ENCODE data around the gene OSBPL5.

OSBPL5 gene

DNA sequence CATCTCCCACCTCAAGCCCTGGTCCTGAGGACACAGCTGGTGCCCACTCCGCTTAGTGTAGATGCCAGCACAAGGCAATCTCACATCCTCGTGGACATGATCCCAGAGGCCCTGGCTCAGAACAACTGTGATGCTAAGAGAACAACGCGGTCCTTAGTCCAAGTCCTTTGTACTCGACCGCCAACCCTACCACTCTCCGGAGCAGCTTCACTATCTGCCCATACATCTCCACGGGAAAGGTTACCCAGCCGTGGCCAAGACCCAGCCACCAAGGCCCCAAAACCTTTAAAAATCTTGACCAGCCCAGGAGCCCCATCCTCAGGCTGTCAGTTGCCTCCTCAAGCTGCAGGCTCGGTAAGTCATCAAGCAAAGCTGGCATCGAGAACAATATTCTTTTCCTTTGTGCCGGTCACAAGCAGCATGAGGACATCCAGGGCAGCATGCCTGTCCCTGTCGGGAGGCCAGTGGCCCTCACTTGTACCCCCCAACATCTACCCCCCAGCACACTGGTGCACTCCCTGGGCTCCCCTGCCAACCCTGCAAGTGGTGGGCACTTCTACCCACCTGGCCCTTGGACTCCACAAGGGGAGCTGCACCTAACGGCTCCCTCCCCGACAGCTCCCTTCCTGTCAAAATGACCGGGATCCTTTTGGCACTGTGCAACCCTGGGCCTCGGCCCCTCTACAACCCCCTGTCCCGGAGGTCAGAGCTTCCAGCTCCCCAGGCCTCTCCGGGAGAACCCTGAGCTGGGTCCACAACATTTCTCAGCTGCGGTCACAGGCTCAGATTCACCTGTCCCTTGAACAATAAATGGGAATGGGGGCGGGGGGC is 2.5 kb downstream of the OSBPL5 start:
- DNase-seq = no peak

GRCh38 chr11:3161720-3162409 is 3.2 kb downstream of the OSBPL5 start:
- DNase-seq = no peak

DNA sequence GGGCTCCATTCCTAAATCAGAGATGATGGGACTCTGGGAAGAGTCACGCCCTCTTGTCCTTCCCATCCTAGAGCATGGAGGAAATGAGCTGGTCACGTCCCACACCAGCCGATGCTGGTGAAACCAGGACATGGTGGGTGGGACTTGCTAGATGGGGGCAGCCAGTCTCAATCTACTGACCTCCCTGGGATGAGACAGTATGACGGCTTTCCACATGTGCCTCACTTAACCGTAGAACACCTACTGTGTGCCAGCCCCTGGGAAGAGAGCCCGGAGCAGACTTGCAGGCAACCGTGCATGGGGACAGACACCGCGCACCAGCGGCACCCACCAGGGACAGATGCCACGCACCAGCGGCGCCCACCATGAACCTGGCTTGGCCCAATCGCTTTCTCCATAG is 3.8 kb downstream of the OSBPL5 start:
- DNase-seq = no peak

DNA sequence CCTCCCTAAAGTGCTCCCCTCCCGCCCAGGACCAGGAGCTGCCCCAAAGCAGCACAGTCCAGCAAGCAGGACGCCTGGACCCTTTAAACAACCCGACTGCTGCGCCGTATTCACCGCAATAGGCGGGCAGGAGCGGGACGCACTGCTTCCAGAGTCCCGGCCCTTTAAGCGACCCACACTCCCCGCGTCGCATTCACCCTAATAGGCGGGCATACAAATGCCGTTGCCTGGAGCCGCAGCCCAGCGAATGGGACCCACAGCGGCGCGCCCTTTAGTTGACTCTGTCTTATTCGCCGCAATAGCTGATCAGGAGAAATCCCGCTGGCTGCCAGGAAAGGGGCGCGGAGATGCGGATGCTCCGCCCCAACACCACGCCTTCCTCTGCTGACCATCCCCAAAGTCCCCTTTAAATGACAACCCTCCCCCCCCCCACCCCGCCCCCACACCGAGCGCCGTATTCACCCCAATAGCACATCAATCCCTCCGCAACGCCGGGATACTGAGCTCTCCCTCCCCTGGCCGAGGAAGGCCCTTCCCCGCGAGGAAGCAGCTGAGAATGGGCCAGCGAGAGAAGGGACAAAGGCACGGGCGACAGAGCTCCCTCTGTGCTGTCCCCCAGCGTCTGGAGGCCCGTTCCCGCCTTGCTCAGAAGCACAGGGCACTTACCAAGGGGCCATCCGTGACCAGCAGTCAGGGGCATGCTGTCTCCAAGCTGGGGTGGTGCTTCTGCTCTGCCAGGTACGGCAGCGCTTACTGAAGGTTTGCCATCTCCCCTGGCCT is 4.7 kb downstream of the OSBPL5 start:
- peak; percentile 91 for DNase-seq

- DNase-seq = no peak
These were observed 5.6 kb downstream of the OSBPL5 start for GRCh38 chr11:3159296-3160190.

- DNase-seq = no peak
These were observed 6.3 kb downstream of the OSBPL5 start for GRCh38 chr11:3158821-3159220.

- DNase-seq = no peak
These were observed 6.9 kb downstream of the OSBPL5 start for GRCh38 chr11:3158131-3158591.

DNA sequence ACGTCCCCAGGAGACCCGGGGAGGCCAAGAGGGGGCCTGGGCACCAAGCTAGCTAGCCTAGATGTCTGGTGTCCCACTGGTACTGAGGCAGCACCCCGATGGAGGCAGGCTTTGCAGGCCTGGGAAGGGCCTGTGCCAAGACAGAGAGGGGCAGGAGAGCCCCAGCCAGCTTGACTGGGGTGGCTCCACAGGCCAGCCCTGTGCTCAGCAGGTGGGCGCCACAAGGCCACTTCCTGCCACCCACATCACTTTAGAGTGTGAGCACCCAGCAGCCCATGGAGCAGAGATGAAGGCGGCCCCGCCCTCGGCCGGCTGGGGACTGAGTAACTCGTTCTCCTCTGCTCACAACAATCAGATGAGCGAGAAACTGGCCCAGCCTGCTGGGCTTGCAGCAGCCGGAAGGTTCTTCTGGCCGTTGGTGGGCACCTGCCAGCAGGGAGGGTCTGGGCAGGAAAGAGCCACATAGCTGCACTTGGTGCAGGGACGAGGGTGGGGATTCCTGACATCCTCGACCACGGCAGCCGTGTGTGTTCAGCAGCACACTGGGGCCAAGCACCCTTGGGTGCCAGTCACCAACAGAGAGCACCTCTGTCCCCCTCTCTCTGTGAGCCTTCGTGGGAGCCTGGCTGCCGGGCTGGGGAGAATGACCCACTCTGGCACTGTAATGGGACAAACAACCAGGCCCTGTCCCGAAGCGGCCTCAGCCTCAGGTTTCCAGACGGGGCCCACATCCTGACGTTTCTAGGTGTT is 7.6 kb downstream of the OSBPL5 start:
- DNase-seq = no peak

GRCh38 chr11:3156661-3157311 is 8.3 kb downstream of the OSBPL5 start:
- no peak for DNase-seq

- DNase-seq = no peak
These were observed 8.8 kb downstream of the OSBPL5 start for GRCh38 chr11:3156282-3156660.

GRCh38 chr11:3155691-3156258 is 9.3 kb downstream of the OSBPL5 start:
- no peak for DNase-seq

GRCh38 chr11:3155216-3155615 is 9.9 kb downstream of the OSBPL5 start:
- DNase-seq = no peak

DNA sequence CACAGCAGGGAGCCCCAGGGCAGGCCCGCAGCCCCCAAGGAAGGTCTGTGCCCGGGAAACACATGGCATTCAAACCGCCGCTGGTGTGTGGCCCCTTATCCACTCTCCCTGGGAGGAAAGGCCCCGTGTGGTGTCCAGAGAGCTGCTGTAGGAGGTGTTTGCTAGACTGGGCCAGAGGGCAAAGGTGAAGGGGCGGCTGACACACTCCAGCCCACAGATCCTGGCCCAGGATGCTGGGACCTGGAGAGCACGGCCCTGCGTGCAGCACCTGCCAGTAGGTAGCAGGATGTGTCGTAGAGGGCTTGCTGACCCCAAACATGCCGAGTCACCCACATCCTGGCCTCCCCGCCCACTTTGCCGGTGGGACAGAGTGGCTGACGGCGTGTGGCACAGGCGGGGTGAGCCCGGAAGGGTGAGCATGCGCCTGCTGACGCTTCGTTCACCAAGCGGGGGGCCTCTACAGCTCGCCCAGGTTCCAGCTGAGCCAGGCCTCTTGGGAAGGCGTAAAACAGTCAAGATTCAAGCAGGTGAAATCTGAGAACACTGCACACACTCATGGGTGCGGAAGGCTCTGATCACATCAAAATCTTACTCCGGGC is 11.0 kb downstream of the OSBPL5 start:
- no peak for DNase-seq

DNA sequence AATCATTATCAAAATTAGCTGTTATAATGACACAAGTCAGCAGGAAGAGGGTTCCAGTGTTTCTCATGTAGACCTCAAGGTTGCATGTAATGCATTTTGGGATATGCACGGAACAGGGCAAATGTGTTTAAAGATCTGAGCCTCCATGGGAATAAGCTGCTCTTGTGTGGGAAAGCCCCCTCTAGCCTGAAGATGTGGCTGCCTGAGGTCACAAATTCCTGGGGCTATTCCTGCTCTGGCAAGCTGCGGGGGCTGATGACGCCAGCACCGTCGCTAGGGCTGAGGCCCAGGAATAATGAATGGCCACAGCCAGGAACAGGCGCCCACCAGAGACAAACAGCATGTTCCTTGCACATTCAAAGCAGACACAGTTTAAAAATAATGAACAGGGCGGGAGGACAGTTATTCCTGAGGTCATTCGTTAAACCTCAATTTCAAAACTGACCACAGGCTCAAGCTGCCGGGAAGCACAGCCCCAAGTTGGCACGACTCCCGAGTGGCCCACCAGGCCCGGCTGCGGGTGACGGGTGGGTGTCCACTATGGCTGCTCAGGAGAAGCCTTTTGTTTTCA is 11.7 kb downstream of the OSBPL5 start:
- DNase-seq = no peak

GRCh38 chr11:3152471-3153110 is 12.5 kb downstream of the OSBPL5 start:
- no peak for DNase-seq

DNA sequence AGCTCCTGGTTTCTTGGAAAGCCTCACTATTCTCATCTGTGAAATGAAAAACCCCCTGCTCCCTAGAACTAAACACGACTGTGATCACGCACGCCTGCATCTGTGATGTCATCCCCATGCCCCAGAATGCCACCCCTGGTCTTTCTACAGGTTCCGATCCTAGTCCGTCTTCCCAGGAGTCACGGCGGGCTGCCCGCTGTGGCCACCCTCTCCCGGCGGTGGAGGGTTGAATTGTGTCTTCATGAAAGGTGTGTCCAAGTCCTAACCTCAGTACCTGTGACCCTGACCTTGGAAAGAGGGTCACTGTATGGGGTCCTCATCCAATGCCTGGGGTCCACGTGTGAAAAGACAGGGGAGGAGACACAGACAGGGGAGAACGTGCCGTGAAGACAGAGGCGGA is 14.4 kb downstream of the OSBPL5 start:
- no peak for DNase-seq

DNA sequence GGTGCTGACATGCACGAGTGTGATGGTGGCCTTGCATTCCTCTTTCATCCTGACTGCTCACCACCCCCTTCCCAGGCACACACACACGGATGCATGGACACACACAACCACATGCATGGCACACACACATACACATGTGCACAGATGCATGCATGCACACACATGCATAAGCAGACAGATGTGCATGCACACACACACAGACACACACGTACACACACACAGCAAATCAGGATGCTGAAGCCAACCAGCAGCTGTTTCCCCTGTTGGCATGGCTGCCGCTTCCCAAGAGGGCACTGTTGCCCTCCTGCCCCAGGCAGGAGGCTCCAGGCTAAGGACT is 15.3 kb downstream of the OSBPL5 start:
- DNase-seq = no peak

DNA sequence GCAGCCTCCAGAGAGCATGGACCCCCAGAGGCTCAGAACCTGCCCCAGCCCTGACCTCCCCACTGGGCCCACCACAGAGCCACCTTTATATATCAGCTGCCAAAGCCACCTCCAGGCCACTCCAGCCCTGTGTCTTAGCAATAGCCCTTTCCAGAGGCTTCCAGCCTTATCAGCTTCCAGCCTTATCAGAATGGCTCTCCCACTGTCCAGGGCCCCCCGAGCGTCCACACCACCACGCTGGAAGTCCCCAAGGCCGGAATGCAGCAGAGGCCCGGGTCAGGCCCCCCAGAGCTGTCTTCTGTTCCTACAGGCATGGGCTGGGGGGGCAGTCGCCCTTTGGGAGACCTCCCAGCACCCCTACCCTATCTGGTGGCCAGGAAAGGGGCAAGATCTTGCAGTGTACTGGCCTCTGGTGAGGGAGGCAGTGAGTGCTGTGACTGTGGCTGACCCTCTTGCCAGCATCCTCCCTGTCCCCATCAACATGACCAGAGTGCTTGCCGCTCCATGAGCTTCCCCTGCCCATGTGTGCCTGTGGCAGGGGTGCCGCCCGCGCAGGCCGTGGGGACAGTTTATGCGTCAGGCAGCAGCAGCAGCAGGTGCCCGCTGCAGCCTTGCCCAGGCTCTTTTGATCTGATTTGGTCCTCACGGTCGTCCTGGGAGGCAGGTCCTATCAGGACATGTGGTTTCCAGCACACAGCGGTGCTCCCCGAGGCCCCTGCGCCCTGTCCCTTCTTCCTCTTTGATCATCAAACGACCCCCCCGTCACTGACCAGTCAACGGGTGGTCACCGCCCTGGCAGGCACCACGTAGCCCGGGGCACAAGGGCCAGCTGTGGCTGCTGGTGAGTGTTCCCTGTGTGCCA is 15.9 kb downstream of the OSBPL5 start:
- DNase-seq = no peak
